SU-DHL-6 (cell line): ENCODE measurements around the gene SRRM2.

ENCODE experiments used
- H2AFZ ChIP-seq: fragments of 200-600 bp; sonication (generic); 2 replicates; pipeline ENCODE4 v1.6.1; 2014; ENCODE audit warnings: low read depth, mild to moderate bottlenecking, moderate library complexity, mixed read lengths, antibody characterized with exemption, low read length; ENCODE audit not compliant: severe bottlenecking
- H3F3A ChIP-seq: fragments of 200-600 bp; shearing (Covaris generic); 2 replicates; pipeline ENCODE4 v1.6.0; 2016; ENCODE audit warnings: antibody characterized with exemption, mild to moderate bottlenecking; ENCODE audit not compliant: insufficient read depth
- H3K27ac ChIP-seq: fragments of 200-600 bp; sonication (generic); 2 replicates; pipeline ENCODE4 v1.5.1; 2016; ENCODE audit warnings: low read depth, mild to moderate bottlenecking, low read length, moderate library complexity, mixed read lengths
- H3K27me3 ChIP-seq: fragments of 200-600 bp; sonication (generic), shearing (Covaris generic); 2 replicates; pipeline ENCODE4 v1.6.0; 2014; ENCODE audit warnings: mild to moderate bottlenecking, low read length
- H3K36me3 ChIP-seq: fragments of 200-600 bp; sonication (generic); 2 replicates; pipeline ENCODE4 v1.6.1; 2014; ENCODE audit warnings: mild to moderate bottlenecking, low read length, mixed read lengths
- H3K4me2 ChIP-seq: fragments of 300-600, 200-600 bp; shearing (Covaris generic), sonication (generic); 2 replicates; pipeline ENCODE4 v1.6.0; 2014; ENCODE audit warnings: low read length, low read depth, mild to moderate bottlenecking; ENCODE audit not compliant: poor library complexity, severe bottlenecking
- H3K4me3 ChIP-seq: fragments of 200-600 bp; sonication (generic); 2 replicates; pipeline ENCODE4 v1.5.1; 2014; ENCODE audit warnings: antibody characterized with exemption, low read length, mild to moderate bottlenecking, mixed read lengths; ENCODE audit not compliant: insufficient read depth, poor library complexity, severe bottlenecking
- H3K79me2 ChIP-seq: fragments of 200-600 bp; sonication (generic); 2 replicates; pipeline ENCODE4 v1.6.1; 2014; ENCODE audit warnings: mild to moderate bottlenecking, low read length, moderate library complexity; ENCODE audit not compliant: insufficient read depth
- H3K9ac ChIP-seq: fragments of 200-600 bp; sonication (generic); 2 replicates; pipeline ENCODE4 v1.7.0; 2014; ENCODE audit warnings: mild to moderate bottlenecking, low read length
- H3K9me2 ChIP-seq: fragments of 200-600 bp; sonication (generic); replicated peaks from 2 replicates; pipeline ENCODE4 v1.6.1; 2014; ENCODE audit warnings: low read length; ENCODE audit not compliant: insufficient read depth
- H3K9me3 ChIP-seq: fragments of 200-600 bp; sonication (generic); 2 replicates; pipeline ENCODE4 v1.6.1; 2014; ENCODE audit warnings: low read length, mixed read lengths; ENCODE audit not compliant: insufficient read depth
- H4K20me1 ChIP-seq: fragments of 200-600 bp; sonication (generic); 2 replicates; pipeline ENCODE4 v1.6.1; 2014; ENCODE audit warnings: low read depth, mild to moderate bottlenecking, antibody characterized with exemption, low read length, moderate library complexity, mixed read lengths
- EZH2phosphoT487 ChIP-seq: fragments of 200-600 bp; sonication (generic), shearing (Covaris generic); conservative IDR thresholded peaks from 2 replicates; pipeline ENCODE4 v1.6.1; 2018; ENCODE audit warnings: mild to moderate bottlenecking, antibody characterized with exemption, low read length, moderate library complexity, mixed read lengths
- TF ChIP-seq, protein P1 (sequence below): fragments of 200-600 bp; sonication (generic); IDR thresholded peaks from one replicate; pipeline ENCODE4 v1.5.1; 2017; ENCODE audit warnings: antibody characterized with exemption, mild to moderate bottlenecking, low read length, moderate library complexity; ENCODE audit not compliant: insufficient read depth, poor library complexity, severe bottlenecking

The SRRM2 gene

DNA sequence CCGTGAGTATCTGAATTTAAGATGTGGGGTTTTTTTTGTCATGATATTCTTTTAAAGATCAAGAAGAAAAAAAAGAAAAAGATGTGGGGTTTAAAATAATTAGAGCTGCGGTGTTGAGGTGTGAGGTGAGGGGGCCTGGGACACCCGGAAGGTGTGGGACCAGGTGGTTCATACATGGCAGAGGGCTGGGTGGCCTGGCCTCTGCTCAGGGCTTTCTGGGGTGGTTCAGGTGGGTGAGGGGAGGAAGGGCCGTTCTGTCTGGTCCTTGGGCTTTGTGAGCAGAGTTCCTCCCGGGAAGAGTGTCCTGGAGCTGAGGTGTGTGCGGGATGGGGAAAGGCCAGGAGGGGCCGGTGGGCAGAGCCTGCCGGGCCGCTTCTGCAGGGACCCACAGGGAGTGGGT is 37.4 kb upstream of the SRRM2 start:
- Histone ChIP-seq H3K4me3 (no peak overlapping the region), H3K9ac (no peak overlapping the region), H3F3A (no peaks in the 10 kb centered on the region), H3K27ac (no peak overlapping the region), H3K36me3 (no peaks in the 10 kb centered on the region), H3K9me2 (no peaks in the 10 kb centered on the region), H3K9me3 (no peaks in the 10 kb centered on the region), H3K27me3 (no peaks in the 10 kb centered on the region), H3K4me2 (no peak overlapping the region), H3K79me2 (no peaks in the 10 kb centered on the region), H4K20me1 (no peaks in the 10 kb centered on the region), H2AFZ (no peak overlapping the region)
- TF ChIP-seq, protein P1, sequence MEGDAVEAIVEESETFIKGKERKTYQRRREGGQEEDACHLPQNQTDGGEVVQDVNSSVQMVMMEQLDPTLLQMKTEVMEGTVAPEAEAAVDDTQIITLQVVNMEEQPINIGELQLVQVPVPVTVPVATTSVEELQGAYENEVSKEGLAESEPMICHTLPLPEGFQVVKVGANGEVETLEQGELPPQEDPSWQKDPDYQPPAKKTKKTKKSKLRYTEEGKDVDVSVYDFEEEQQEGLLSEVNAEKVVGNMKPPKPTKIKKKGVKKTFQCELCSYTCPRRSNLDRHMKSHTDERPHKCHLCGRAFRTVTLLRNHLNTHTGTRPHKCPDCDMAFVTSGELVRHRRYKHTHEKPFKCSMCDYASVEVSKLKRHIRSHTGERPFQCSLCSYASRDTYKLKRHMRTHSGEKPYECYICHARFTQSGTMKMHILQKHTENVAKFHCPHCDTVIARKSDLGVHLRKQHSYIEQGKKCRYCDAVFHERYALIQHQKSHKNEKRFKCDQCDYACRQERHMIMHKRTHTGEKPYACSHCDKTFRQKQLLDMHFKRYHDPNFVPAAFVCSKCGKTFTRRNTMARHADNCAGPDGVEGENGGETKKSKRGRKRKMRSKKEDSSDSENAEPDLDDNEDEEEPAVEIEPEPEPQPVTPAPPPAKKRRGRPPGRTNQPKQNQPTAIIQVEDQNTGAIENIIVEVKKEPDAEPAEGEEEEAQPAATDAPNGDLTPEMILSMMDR: no peak
- no peak for TF ChIP-seq EZH2phosphoT487

DNA sequence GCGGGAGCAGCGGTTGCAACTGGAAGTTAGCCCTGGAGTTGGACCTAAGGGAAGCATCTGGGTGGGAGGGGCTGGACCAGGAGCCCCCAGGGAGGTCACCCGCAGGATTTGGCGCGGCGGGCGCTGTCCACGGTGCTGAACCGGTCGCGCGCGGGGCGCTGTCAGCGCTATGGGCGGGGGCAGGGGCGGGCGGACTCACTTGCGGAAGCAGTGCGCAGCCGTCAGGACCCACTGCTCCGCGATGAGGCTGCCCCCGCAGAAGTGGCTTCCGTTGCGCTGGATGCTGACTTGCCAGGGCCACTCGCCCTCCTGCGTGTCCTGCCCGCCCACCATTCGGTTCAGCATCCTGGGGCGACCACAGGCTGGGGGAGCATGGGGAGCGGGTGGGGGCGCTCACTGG is 36.9 kb upstream of the SRRM2 start:
- H3K9ac ChIP-seq: no peak overlapping the region
- H3K4me2 ChIP-seq: no peak overlapping the region
- H3K9me3 ChIP-seq: no peaks in the 10 kb centered on the region
- H3F3A ChIP-seq: no peaks in the 10 kb centered on the region
- no peaks in the 10 kb centered on the region for H3K79me2 ChIP-seq
- H3K4me3 ChIP-seq: no peak overlapping the region
- TF ChIP-seq EZH2phosphoT487: no peak
- TF ChIP-seq, protein P1: no peak
- no peaks in the 10 kb centered on the region for H3K27me3 ChIP-seq
- H3K36me3 ChIP-seq: no peaks in the 10 kb centered on the region
- H4K20me1 ChIP-seq: no peaks in the 10 kb centered on the region
- no peak overlapping the region for H3K27ac ChIP-seq
- H3K9me2 ChIP-seq: no peaks in the 10 kb centered on the region
- H2AFZ ChIP-seq: no peak overlapping the region

DNA sequence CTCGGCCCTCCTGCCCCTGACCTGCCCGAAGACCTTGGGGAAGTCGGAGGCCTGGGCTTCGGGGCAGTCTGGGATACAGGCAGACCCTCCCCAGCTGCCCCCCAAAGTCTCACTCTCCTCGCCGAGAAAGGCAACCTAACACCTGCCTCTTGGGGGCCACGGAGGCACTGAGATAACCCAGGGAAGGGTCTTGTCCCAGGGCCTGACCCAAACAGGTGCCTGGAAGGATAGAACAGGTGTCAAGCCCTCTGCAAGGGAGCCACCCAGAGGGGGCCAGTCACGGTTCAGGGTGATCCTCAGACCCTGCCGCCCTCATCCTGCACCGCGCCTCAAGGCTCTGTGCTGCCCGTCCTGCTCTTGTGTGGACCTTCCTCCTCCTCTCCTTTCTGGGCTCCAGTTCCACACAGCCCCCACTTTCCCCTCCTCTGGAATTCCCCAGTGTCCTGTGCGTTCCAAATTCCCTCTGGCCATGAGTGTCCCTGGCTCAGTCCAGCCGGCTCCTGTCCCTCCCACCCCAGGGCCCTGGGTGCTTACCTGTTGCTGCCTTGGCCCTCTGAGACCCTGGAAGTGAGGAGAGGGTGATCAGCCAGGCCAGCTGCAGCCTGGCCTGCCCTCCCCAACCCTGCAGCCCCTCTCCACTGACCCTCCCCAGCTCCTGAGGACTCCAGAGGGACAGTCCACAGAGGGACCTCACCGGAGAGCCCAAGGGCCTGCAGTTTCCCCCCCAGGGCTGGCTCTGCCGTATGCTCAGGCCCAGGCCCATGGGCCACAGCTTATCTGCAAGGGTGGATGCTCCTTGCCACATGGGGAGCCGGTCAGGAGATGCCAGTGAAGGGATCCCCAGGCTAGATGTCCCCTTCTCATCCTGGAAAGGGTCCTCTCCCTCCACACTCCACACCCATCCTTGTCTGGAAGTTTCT is 36.2 kb upstream of the SRRM2 start:
- Histone ChIP-seq H3K4me2 (no peak overlapping the region), H3K9me2 (no peaks in the 10 kb centered on the region), H3K27ac (no peak overlapping the region), H3K79me2 (no peaks in the 10 kb centered on the region), H3K9ac (no peak overlapping the region), H3K4me3 (no peak overlapping the region), H3K36me3 (no peaks in the 10 kb centered on the region), H3K9me3 (no peaks in the 10 kb centered on the region), H4K20me1 (no peaks in the 10 kb centered on the region), H3K27me3 (no peaks in the 10 kb centered on the region), H2AFZ (no peak overlapping the region), H3F3A (no peaks in the 10 kb centered on the region)
- no peak for TF ChIP-seq EZH2phosphoT487
- TF ChIP-seq, protein P1: no peak
